HG03139 (cell line): ENCODE measurements around the gene CHN2.

Experiments
- ATAC-seq: cut with Tn5 transposase; IDR thresholded peaks from one replicate; pipeline ENCODE4 v1.9.1; 2021; ENCODE audit not compliant: unreplicated experiment

Gene CHN2

GRCh38 chr7:29421010-29421956 is 226.7 kb downstream of the CHN2 start:
- no peak for ATAC-seq

- ATAC-seq = no peak
These were observed 228.3 kb downstream of the CHN2 start for GRCh38 chr7:29422829-29423228.

GRCh38 chr7:29424295-29424983 is 229.9 kb downstream of the CHN2 start:
- no peak for ATAC-seq

- ATAC-seq = no peak
These were observed 230.4 kb downstream of the CHN2 start for GRCh38 chr7:29424984-29425309.

GRCh38 chr7:29426587-29426986 is 232.0 kb downstream of the CHN2 start:
- no peak for ATAC-seq

- no peak for ATAC-seq
These were observed 234.8 kb downstream of the CHN2 start for GRCh38 chr7:29429401-29429800.

- ATAC-seq = no peak
These were observed 235.8 kb downstream of the CHN2 start for GRCh38 chr7:29430279-29430949.

- ATAC-seq = no peak
These were observed 237.1 kb downstream of the CHN2 start for GRCh38 chr7:29431686-29432085.

GRCh38 chr7:29432721-29433120 is 238.1 kb downstream of the CHN2 start:
- ATAC-seq = no peak

- no peak for ATAC-seq
These were observed 239.8 kb downstream of the CHN2 start for GRCh38 chr7:29434380-29434768.

- ATAC-seq = no peak
These were observed 240.6 kb downstream of the CHN2 start for GRCh38 chr7:29435167-29435566.

- no peak for ATAC-seq
These were observed 241.3 kb downstream of the CHN2 start for GRCh38 chr7:29435902-29436301.

GRCh38 chr7:29442146-29442545 is 247.6 kb downstream of the CHN2 start:
- no peak for ATAC-seq

- ATAC-seq = no peak
These were observed 249.0 kb downstream of the CHN2 start for GRCh38 chr7:29443552-29443951.

GRCh38 chr7:29444267-29444666 is 249.7 kb downstream of the CHN2 start:
- no peak for ATAC-seq

GRCh38 chr7:29445736-29446135 is 251.2 kb downstream of the CHN2 start:
- no peak for ATAC-seq

- ATAC-seq = no peak
These were observed 253.3 kb downstream of the CHN2 start for GRCh38 chr7:29447828-29448227.

- ATAC-seq = no peak
These were observed 255.1 kb downstream of the CHN2 start for GRCh38 chr7:29449569-29450260.

GRCh38 chr7:29453021-29453420 is 258.4 kb downstream of the CHN2 start:
- ATAC-seq = no peak

GRCh38 chr7:29454464-29454863 is 259.9 kb downstream of the CHN2 start:
- no peak for ATAC-seq

GRCh38 chr7:29454899-29455451 is 260.4 kb downstream of the CHN2 start:
- ATAC-seq = no peak
